Muscle layer of colon (tissue), 2 donors: Measurements from ENCODE around the gene FUNDC1.

ENCODE experiments used
- H3K27ac ChIP-seq: one replicate; pipeline ENCODE4 v1.7.0; 2013; ENCODE audit warnings: low read depth, mild to moderate bottlenecking, low read length, moderate library complexity
- H3K27me3 ChIP-seq, 2 donors: one replicate each; pipeline ENCODE4 v1.7.0; 2013; ENCODE audit warnings: low read length in 2 of 2, mild to moderate bottlenecking in 2 of 2; ENCODE audit not compliant: insufficient read depth in 2 of 2, control insufficient read depth in 1 of 2
- H3K36me3 ChIP-seq: one replicate; pipeline ENCODE4 v1.7.0; 2013; ENCODE audit warnings: mild to moderate bottlenecking, low read length; ENCODE audit not compliant: insufficient read depth
- H3K4me1 ChIP-seq: one replicate; pipeline ENCODE4 v1.7.0; 2013; ENCODE audit warnings: mild to moderate bottlenecking, low read length; ENCODE audit not compliant: insufficient read depth
- H3K4me3 ChIP-seq, 2 donors: one replicate each; pipeline ENCODE4 v1.7.0; 2013; ENCODE audit warnings: low read length in 2 of 2, low read depth in 1 of 2, mild to moderate bottlenecking in 1 of 2, moderate library complexity in 1 of 2
- H3K9ac ChIP-seq: one replicate; pipeline ENCODE4 v1.7.0; 2013; ENCODE audit warnings: low read length
- H3K9me3 ChIP-seq: one replicate; pipeline ENCODE4 v1.7.0; 2013; ENCODE audit warnings: mild to moderate bottlenecking, low read length
- donor health status: abdominal sarcoma.
- donor health status: Adenocarcinoma of cecum.

Gene FUNDC1

DNA sequence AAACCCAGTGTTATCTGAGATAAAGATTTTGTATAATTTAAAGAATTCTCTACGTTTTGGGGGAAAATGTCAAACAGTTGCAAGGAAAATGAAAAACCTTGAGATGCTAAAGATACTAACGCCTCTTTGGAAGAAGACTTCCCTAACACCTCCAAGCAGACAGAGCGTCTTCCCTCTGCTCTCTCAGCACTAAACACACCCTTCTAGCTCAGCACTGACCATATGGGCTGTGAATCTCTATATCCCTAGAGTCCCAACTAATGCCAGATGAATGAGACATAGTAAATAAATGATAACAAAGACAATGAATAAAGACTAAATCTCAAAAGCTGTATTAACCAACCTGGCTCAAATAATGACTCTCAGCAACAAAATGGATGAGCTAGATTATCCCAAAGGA is 13.3 kb downstream of the FUNDC1 start:
- H3K9ac ChIP-seq = no peak overlapping the region
- H3K36me3 ChIP-seq = no peaks in the 10 kb centered on the region
- no peaks in the 10 kb centered on the region for H3K9me3 ChIP-seq
- no peak overlapping the region for H3K27ac ChIP-seq
- H3K4me1 ChIP-seq = no peaks in the 10 kb centered on the region
- H3K4me3 ChIP-seq = no peak overlapping the region
- H3K27me3 ChIP-seq = no peaks in the 10 kb centered on the region

DNA sequence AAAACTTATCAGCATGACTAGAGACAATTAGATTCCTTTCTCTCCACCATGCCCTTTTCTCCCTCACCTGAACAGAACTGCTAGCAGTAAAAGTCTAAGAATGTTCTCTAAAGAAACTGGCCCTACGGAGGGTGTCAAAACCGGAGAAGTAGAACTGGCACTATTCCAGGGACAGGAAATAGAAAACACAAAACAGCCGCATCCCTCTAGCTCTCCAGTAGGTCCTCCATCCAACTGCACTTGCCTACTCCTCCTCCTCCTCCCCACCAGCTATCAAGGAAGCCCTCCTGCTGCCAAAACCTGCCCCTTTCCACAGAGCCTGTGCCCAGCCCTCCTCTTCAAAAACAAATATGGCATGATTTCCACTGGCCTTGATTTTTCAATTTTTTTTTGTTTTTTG is 28.4 kb downstream of the FUNDC1 start:
- no peaks in the 10 kb centered on the region for H3K4me1 ChIP-seq
- no peaks in the 10 kb centered on the region for H3K27me3 ChIP-seq
- no peak overlapping the region for H3K4me3 ChIP-seq
- H3K36me3 ChIP-seq = no peaks in the 10 kb centered on the region
- no peak overlapping the region for H3K9ac ChIP-seq
- no peak overlapping the region for H3K27ac ChIP-seq
- no peaks in the 10 kb centered on the region for H3K9me3 ChIP-seq

DNA sequence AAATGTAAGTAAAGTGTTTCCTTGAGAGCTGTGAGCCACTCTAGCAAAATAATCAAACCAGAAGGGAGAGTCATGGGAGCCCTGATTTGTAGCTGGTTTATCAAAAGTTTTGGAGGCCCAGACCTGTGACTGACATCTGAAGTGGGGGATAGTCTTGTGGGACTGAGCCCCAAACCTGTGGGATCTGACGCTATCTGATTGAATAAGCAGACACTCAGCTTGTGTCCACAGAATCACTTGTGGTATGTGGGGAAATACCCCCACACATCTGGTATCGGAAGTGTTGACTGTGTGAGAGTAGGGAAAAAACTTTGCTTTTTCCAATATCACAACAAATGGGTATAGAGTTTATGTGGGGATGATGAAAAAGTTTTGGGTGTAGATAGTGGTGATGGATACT is 35.4 kb downstream of the FUNDC1 start:
- Histone ChIP-seq H3K9me3 (no peaks in the 10 kb centered on the region), H3K27me3 (no peaks in the 10 kb centered on the region), H3K4me1 (no peaks in the 10 kb centered on the region), H3K9ac (no peak overlapping the region), H3K4me3 (no peak overlapping the region), H3K36me3 (no peaks in the 10 kb centered on the region), H3K27ac (no peak overlapping the region)

- H3K27me3 ChIP-seq = no peaks in the 10 kb centered on the region
- no peaks in the 10 kb centered on the region for H3K36me3 ChIP-seq
- H3K4me3 ChIP-seq = no peak overlapping the region
- no peaks in the 10 kb centered on the region for H3K9me3 ChIP-seq
- H3K27ac ChIP-seq = no peak overlapping the region
- no peak overlapping the region for H3K9ac ChIP-seq
- no peaks in the 10 kb centered on the region for H3K4me1 ChIP-seq
Measured at GRCh38 chrX:44506678-44507077, 36.0 kb downstream of the FUNDC1 start.

- Histone ChIP-seq H3K4me1 (no peaks in the 10 kb centered on the region), H3K9ac (no peak overlapping the region), H3K4me3 (no peak overlapping the region), H3K27me3 (no peaks in the 10 kb centered on the region), H3K9me3 (no peaks in the 10 kb centered on the region), H3K27ac (no peak overlapping the region), H3K36me3 (no peaks in the 10 kb centered on the region)
Measured at GRCh38 chrX:44503560-44503959, 39.1 kb downstream of the FUNDC1 start.

DNA sequence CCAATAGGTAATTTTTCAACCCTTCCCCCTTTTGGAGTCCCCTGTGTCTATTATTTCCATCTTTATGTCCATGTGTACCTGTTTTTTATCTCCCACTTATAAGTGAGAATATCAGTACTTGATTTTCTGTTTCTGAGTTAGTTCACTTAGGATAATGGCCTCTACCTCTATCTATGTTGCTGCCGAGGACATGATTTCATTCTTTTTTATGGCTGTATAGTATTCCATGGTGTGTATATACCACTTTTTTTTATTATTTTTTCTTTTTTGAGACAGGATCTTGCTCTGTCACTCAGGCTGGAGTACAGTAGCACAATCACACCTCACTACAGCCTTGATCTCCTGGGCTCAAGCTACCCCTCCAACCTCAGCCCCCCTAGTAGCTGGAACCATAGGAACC is 47.6 kb downstream of the FUNDC1 start:
- no peak overlapping the region for H3K27ac ChIP-seq
- H3K9me3 ChIP-seq = peaks cover 4% of the 10 kb centered on the region
- H3K4me1 ChIP-seq = no peaks in the 10 kb centered on the region
- H3K9ac ChIP-seq = no peak overlapping the region
- no peaks in the 10 kb centered on the region for H3K36me3 ChIP-seq
- H3K27me3 ChIP-seq = no peaks in the 10 kb centered on the region
- H3K4me3 ChIP-seq = no peak overlapping the region

DNA sequence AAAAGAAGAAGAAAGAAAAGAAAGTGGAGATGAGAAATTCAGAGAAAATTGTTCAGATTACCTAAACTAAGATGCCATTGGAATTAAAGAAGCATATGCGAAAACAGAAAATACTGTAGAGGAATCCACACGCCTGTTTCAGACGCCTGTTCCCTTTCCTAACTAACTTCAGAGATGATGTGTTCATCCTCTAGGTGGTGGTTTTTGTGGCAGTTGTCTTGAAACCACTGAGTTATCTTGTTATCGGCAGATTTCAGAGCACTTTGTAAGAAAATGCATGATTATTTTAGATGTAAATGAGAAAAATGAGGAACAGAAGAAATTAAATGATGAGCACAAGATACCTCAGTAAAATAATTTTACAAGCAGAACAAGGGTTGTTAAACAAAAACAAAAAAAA is 48.3 kb downstream of the FUNDC1 start:
- H3K4me1 ChIP-seq = no peaks in the 10 kb centered on the region
- H3K27me3 ChIP-seq = no peaks in the 10 kb centered on the region
- H3K36me3 ChIP-seq = no peaks in the 10 kb centered on the region
- H3K9me3 ChIP-seq = peaks cover 4% of the 10 kb centered on the region
- no peak overlapping the region for H3K9ac ChIP-seq
- no peak overlapping the region for H3K27ac ChIP-seq
- no peak overlapping the region for H3K4me3 ChIP-seq

- H3K27me3 ChIP-seq = no peaks in the 10 kb centered on the region
- no peaks in the 10 kb centered on the region for H3K36me3 ChIP-seq
- no peak overlapping the region for H3K9ac ChIP-seq
Measured at GRCh38 chrX:44489515-44489914, 53.1 kb downstream of the FUNDC1 start.

DNA sequence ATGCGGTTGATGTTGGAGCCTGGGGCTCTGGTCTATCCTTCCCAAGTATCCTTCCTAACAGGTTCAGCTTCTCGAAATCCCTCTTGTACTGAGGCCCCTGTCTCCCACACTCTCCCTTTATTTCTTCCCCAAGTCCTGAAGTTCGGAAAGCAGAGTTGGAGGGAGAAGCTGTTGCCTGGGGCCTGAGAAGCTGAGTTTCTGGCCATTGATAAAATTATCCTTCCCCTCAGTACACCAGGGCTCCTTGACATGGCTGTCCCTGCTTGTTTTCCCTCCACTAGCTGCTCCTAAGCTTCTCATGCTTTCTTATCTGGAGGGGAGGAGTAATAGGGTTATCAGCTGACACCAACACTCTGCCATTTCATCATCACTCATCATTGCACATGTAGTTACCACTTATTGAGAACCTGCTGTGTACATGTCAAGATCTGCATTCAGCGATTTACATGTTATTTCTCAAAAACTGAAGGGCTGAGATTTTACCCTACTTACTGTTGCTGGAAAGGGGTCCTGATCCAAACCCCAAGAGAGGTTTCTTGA is 58.0 kb downstream of the FUNDC1 start:
- H3K9ac ChIP-seq = no peak overlapping the region
- no peaks in the 10 kb centered on the region for H3K9me3 ChIP-seq
- no peak overlapping the region for H3K4me3 ChIP-seq
- H3K4me1 ChIP-seq = no peaks in the 10 kb centered on the region
- peaks cover 0 to 8% of the 10 kb centered on the region in 2 donors for H3K27me3 ChIP-seq
- no peak overlapping the region for H3K27ac ChIP-seq
- no peaks in the 10 kb centered on the region for H3K36me3 ChIP-seq

More at GRCh38 chrX:44489515-44489914, 53.1 kb downstream of the FUNDC1 start:
- H3K27ac ChIP-seq = no peak overlapping the region
- H3K4me3 ChIP-seq = no peak overlapping the region
- no peaks in the 10 kb centered on the region for H3K4me1 ChIP-seq
- H3K9me3 ChIP-seq = no peaks in the 10 kb centered on the region

DNA sequence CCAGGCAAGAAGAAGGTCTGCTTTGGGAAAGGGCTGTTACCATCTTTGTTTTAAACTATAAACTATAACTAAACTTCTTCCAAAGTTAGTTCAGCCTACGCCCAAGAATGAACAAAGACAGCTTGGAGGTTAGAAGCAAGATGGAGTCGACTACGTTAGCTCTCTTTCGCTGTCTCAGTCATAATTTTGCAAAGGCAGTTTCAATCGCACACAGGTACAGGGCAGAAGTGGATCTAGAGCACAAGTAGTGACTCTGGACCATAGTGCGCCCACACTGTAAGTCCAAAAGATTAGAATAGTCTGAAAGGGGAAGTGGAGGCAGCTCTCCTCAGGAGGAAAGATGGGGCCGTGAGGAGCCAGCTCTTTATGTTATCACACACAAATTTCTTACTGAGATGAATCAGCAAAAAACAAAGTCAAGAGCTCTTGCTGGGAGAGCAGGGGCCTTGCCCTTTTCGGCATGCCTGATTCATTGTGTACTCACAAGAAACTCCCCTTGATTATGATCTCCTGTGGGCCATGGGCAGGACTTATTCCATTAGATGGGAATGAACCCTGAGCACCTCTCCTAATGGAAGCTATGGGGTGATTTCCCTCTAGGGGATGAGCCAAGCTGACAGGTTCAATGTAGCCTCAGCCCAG is 58.6 kb downstream of the FUNDC1 start:
- Histone ChIP-seq H3K27ac (no peak overlapping the region), H3K4me1 (no peaks in the 10 kb centered on the region), H3K27me3 (peaks cover 0 to 8% of the 10 kb centered on the region in 2 donors), H3K36me3 (no peaks in the 10 kb centered on the region), H3K4me3 (no peak overlapping the region), H3K9me3 (no peaks in the 10 kb centered on the region), H3K9ac (no peak overlapping the region)

GRCh38 chrX:44482575-44482974 is 60.1 kb downstream of the FUNDC1 start:
- H3K27me3 ChIP-seq = peaks cover 0 to 8% of the 10 kb centered on the region in 2 donors
- H3K9me3 ChIP-seq = no peaks in the 10 kb centered on the region
- H3K4me1 ChIP-seq = no peaks in the 10 kb centered on the region
- no peaks in the 10 kb centered on the region for H3K36me3 ChIP-seq
- H3K27ac ChIP-seq = no peak overlapping the region
- no peak overlapping the region for H3K4me3 ChIP-seq
- no peak overlapping the region for H3K9ac ChIP-seq

DNA sequence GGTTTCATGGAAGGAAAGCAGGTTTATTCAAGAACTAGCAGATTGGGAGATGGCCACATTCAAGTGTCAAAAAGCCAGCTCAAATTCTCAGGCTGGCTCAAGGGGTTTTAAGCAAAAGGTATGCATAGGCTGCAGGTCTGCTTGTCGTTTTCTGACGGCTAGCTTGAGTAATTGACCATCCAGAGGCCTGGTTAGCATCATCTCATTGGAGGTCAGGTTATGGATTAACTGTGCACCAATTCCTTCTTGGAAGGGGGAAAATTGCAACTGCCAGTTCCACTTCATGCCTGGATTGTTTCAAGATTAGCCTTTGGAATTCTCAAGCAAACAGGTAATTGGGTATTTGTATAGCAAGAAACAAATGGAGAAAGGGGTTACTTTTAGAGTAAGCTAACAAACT is 62.1 kb downstream of the FUNDC1 start:
- H3K9me3 ChIP-seq = no peaks in the 10 kb centered on the region
- H3K4me3 ChIP-seq = no peak overlapping the region
- no peak overlapping the region for H3K9ac ChIP-seq
- no peaks in the 10 kb centered on the region for H3K4me1 ChIP-seq
- H3K27ac ChIP-seq = no peak overlapping the region
- H3K36me3 ChIP-seq = no peaks in the 10 kb centered on the region
- H3K27me3 ChIP-seq = peaks cover 0 to 8% of the 10 kb centered on the region in 2 donors
